GM18907 (cell line): ENCODE measurements around the gene CCNF.
"Not testable (repeated sequence)": the region's sequence is repeated elsewhere in the genome, so short reads cannot be mapped to it uniquely, and the experiment has no call there.

Experiments used
- ATAC-seq: cut with Tn5 transposase; IDR thresholded peaks from one replicate; pipeline ENCODE4 v1.9.1; 2021; ENCODE audit warnings: mild to moderate bottlenecking, moderate library complexity; ENCODE audit not compliant: unreplicated experiment

The CCNF gene

DNA sequence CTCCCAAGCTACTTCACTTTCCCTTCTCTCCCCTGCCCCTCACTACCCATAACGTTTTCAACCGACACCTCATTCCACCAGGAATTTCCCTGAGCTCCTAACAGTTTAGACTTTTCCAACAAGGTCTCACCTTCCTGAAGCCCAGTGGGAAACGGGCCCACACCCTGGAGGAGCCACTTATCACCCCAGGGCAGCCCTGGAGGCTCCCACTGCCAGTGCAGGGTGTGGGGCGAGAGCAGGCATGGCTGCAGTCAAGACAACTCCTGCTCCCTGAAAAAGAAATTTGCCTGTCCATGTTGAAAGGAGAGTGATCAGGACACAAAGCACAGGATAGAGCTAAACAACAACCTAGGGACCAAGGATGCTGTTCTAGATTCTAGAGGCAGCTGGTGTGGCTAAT lies 1.7 kb upstream of the CCNF start:
- no peak for ATAC-seq

DNA sequence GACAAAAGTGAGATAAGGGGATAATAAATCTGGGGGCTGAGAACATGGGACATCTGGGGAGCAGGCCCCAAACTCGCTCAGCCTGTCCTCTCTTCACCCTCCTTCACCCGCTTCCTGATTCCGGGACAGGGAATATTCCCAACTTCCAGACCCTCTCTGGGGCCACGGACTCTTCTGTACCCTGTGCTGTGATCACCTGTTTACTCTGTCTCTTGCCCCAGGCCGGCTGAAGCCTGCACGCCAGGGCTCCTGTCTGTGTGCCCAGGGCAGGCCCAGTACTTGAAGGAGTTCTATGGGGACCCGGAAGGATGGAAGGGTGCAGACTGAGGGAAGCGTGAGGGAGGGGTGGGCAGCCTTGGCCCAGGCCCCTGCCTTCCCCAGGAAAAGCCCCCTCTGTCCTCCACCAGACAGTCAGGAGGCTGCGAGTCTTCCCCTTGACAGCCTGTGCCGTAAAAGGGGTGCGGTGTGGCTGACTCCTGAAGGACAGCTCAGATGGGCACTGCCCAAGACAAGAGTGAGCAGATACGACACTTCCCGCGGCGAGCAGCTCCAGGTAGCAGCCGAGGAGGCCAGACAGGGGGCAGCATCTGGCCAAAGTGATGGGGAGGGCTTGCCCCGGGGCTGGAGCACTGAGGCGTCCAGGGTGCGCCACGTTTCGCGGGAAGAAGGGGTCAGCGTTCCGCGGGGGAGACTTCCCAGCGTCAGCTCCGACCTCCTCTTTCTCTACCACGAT lies 1.0 kb upstream of the CCNF start:
- peak; percentile 23 for ATAC-seq

DNA sequence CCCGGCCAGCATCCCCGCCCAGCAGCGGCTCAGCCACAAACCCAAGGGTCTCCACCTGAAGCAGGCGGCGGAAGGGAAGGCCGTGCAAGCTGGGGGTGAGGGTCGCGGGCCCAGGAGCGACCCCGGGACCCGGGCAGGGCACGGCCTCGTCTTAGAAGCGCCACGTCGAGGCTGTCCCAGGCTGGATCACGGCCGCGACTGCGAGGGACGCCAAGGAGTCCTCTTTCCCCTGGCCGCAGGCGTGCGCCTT lies 538 bp upstream of the CCNF start:
- ATAC-seq: no peak

DNA sequence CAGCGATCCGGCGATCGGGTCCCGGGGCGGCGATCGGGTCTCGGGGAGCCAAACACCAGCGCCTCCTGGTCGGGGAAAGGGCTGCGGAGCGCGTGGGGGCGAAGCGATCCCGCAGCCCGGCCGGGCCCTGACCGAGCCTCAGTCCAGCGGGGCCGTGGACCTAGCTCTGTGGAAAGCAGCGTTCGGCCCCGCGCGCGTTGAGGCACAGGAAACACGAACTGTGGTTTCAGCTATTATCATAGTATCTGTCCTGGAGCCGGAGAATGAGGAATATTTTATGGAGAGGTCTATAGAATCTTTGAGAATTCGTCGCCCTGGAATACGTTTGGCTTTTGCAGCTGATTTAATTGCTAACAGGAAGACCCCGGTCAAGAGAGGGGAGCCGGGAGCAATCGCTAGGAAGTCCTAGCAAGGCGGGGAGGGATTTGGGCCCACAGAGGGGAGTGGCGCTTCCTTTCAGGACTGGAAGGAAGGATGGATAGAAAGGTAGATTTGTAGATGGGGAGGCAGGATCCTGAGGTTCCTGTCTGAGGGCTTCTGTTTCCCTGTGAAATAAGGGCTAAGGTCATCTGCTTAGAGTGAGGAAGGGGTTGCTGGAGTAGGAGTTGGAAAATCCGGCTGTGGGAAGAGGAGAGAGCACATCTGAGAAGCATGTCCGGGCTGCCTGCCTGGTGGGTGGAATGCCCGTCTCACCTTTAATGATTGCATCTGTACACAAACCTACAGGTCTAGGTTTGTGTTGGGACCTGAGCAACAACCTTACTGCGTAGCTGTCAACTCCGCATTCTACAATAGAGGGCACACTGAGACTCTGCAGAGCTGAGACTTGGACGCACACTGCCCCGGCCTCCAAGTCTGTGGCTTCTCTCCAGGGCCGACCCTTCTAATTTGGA lies 770 bp downstream of the CCNF start:
- peak; percentile 18 for ATAC-seq

DNA sequence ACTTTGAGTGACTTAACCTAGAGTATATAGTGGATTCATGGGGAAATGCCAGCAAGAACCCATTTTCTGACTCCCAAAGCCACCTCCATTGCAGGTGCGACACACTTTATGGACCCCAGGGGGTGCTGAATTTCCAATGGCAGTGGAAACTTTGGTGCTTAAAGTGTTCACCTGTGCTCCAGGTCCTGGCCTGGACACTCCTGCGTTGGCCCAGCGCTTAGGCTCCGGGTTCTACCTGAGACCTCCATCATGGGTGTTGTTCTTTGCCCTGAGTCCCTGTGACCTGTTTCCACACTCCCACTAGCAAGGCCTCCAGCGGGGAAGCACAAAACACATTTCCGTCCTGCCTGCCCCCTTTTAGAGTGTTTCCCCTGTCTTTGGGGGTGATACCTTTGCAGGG lies 3.0 kb downstream of the CCNF start:
- ATAC-seq: no peak

DNA sequence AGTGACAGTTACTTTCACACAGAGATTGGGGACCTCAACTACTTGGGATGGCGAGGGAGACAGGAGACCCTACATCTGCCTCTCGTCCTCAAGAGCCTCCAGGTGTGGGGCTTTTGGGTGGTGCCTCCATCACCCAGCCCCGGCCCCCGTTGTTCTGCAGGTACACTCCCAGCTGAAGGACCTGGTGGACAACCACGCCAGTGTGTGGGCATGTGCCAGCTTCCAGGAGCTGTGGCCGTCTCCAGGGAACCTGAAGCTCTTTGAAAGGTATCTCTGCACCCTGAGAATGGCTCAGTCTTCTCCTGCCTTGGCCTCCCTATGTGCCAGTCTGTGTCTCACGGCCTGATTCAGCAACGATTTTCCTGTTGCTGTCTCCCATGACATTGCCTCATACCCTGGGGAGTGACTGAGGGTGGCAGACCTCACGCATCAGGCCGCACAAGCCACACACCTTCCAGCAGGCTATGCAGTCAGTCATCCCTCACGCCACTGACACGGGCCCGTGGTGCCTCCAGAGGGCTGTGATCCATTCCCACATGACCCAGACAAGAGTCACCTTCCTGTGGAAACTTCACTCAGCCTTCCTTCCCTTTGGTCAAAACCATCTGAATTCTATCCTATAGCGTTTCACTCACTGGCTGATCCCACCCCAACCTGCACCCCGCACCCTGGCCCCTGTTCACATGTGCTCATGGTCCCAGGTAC lies 3.7 kb downstream of the CCNF start:
- ATAC-seq: no peak

DNA sequence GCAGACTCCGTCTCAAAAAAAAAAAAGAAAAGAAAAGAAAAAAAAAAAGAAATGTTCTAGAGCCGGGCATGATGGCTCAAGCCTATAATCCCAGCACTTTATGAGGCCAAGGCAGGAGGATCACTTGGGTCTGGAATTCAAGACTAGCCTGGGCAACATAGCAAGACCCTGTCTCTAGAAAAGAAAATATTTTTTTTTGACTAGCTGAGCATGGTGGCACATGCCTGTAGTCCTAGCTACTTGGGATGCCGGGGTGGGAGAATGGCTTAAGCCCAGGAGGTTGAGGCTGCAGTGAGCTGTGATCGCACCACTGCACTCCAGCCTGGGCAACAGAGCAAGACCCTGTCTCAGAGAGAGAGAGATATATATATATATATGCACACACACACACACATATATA lies 6.0 kb downstream of the CCNF start:
- not testable (repeated sequence) for ATAC-seq

DNA sequence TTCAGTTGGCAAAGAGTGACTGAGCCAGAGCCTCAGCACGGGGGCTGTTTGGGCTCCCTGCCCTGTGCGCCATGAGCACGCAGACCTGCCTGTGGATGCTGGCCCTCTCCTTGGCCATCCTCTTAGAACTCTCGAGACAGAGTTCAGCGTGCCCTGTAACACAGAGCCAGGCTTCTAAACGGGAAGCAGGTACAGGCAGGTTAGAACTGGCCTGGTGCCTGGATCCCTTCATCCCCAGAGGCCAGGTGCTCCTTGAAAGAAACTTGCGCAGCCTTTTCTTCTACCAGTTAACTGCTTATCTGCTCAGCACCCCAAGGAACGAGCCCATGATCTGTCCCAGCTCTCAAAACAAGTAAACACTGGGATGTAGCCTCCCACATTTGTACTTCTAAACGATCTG lies 6.9 kb downstream of the CCNF start:
- ATAC-seq: no peak

DNA sequence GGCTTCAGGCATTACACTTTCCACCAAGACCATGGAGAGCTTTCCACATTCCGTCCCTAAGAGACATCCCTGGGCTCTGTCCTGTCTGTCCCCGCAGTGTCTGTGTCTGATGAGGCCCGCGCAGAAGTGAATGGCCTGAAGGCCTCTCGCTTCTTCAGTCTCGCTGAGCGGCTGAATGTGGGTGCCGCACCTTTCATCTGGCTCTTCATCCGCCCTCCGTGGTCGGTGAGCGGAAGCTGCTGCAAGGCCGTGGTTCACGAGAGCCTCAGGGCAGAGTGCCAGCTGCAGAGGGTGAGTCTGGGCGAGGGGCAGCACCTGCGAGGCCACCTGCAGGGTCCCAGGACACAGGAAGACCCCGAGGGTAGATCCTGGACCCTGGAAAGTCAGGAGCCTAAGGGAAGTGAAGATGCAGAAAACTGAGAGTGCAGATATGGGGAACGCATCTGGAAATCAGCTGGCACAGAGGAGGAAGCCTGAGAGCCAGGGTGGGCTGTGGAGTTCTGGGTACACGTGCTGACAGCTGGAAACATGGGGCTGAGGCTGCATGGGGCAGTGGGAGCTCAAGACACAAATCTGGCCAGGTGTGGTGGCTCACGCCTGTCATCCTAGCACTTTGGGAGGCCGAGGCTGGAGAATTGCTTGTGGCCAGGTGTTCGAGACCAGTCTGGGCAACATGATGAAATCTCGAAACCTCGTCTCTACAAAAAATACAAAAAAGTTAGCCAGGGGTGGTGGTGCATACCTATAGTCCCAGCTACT lies 8.0 kb downstream of the CCNF start:
- ATAC-seq: no peak

DNA sequence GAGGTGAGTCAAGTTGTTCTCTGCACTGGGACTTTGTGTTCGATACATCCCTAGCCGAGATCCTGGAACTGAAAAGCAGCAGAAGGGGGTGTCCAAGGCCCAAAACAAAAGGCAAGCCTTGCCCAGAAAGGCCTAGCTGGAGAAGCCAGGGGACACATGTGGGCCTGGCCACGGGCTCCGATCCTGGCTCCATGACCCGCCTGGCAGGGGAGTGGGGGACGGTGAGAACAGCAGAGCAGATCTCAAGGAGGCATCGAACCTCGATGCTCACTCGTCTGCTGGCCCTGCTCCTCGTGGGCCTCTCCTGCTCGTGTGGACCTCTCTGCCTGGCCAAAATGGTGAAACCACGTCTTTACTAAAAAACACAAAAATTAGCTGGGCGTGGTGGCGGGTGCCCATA lies 8.9 kb downstream of the CCNF start:
- ATAC-seq: no peak

DNA sequence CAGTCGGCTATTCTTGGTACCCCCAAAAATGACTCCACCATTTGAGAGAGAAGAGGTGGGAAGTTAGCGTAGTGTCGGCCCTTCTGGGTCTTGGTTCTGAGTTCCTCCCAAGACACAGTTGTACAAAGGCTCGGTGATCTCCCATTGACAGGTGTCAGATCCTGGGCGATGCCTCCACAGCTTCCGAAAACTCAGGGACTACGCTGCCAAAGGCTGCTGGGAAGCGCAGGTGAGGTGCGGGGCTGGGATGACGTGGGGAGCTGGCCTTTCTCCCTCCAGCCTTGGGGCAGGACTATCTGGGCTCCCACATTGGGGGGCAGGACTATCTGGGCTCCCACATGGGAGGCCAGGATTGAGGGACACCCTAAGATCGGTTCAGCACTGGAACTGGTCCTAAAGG lies 10.4 kb downstream of the CCNF start:
- no peak for ATAC-seq

DNA sequence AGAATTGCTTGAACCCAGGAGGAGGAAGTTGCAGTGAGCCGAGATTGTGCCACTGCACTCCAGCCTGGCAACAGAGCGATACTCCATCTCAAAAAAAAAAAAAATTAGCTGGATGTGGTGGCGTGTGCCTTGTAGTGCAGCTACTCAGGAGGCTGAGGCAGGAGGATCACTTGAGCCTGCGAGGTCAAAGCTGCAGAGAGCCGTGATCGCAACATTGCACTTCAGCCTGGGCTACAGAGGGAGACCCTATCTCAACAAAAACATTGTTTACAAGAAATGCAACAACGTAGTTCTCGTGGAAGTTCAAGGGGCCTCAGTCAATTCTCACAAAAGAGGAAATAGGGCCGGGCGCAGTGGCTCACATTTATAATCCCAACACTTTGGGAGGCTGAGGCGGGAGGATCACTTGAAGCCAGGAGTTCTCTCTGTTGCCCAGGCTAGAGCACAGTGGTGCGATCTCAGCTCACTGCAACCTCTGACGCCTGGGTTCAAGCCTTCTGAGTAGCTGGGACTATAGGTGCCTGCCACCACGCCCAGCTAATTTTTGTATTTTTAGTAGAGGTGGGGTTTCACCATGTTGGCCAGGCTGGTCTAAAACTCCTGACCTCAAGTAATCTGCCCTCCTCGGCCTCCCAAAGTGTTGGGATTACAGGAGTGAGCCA lies 12.0 kb downstream of the CCNF start:
- not testable (repeated sequence) for ATAC-seq

DNA sequence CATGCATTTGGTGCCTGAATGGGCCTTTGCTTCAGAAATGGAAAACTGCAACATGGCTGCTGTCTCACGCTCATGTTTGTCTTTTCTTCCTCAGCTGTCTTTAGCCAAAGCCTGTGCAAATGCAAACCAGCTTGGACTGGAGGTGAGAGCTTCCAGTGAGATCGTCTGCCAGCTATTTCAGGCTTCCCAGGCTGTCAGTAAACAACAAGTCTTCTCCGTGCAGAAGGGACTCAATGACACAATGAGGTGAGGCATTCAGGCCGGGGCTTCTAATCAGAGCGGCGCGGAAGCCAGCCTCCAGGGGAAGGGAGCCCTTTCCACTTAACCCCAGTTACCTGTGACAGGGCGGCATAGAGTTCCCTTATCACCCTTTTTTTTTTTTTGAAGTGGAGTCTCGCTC lies 14.3 kb downstream of the CCNF start:
- ATAC-seq: no peak

DNA sequence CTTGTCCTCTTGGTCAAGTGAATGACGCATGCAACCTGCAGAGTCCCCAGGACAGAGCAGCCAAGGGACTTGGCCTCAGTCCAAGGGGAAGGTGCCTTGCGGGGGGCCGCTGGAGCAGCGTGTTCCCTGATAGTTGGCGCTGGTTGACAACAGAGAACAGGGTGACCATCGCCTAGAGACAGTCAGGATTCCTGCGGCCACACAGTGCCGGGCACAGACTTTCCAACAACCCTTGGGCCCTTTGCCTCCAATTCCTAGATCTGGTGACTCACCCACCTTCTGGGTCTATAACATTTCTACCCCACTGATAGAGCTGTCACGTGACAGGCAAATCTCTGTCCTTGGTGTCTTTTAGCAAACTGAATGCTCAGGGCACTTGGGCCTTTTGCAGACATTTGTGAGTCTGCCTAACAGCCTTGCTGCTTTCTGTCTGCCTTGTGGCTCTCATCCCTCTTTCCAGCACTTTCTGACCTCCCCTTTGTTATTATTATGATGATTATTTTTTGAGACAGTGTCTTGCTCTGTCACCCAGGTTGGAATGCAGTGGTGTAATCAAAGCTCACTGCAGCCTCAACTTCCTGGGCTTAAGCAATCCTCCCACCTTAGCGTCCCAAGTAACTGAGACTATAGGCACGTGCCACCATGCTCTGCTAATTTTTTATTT lies 18.8 kb downstream of the CCNF start:
- no peak for ATAC-seq

DNA sequence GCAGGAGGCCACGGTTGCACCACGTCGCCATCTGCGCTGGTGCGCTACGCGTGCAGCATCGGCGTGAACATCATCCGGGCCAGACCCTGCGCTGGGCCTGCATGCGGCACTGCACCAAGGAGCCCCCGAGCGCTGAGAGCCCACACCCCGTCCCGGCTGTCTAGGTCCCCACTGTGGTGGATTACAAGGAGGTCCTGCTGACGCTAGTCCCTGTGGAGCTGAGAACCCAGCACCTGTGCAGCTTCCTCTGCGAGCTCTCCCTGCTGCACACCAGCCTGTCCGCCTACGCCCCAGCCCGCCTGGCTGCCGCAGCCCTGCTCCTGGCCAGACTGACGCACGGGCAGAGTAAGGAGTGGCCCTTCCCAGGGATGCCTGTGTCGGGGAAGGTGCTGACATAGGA lies 19.9 kb downstream of the CCNF start:
- no peak for ATAC-seq

DNA sequence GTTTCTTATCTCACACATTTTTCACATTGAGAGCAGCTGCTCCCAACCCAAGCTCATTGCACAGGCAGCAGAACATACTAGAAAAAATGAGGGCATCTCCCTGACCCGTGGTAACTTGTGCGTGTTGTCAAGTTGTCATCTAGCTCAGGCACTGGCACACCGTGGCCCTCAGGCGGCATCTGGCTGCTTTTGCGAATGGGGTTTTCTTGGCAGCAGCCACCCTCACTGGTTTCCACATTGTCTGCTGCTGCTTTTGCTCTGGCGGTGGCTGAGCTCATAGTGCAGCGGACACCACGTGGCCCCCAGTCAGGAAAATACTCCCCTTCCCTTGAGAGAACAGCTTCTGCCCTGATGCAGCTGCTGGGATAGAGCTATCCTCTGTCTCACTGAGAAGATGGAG lies 21.3 kb downstream of the CCNF start:
- ATAC-seq: no peak

DNA sequence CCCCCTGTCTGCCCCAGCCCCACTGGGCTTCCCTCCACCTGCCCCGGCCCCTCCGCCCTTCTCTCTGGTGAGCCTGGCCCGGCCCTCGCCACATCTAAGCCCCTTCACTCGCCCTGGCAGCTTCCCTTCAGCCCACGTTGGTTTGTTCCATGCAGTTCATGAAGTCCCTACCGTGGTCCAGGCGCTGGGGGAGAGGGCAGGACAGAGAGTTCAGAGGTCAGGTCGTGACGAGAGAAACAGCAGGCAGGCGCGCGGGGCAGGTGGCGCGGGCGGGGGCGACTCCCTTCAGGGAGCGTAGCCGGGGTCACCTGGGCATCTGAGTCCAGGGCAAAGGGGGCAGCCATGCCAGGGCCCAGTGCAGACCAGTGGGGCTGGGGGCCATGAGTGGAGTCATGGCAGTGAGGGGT lies 21.7 kb downstream of the CCNF start:
- no peak for ATAC-seq

DNA sequence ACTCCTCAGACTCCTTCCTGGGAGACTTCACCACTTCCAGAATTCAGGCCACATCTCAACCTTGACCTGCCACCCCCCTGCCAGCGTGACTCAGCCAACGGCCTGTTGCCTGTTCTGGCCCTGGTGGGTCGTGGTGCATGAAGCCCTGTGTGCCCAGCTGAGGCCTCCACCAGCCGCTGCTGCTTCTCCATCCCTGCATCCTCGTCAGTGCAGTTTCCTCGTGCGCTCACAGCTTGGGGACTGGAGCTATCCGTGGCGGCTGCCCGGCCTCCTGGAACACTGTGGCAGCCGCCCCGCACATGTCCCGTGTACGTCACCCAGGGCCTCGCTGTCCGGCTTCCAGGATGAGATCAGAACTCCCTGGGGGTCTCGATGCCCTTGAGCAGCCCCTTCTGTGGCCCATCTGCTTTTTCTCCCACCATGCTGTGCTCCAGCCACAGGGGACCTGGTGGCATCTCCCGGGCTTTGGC lies 22.6 kb downstream of the CCNF start:
- ATAC-seq: no peak

DNA sequence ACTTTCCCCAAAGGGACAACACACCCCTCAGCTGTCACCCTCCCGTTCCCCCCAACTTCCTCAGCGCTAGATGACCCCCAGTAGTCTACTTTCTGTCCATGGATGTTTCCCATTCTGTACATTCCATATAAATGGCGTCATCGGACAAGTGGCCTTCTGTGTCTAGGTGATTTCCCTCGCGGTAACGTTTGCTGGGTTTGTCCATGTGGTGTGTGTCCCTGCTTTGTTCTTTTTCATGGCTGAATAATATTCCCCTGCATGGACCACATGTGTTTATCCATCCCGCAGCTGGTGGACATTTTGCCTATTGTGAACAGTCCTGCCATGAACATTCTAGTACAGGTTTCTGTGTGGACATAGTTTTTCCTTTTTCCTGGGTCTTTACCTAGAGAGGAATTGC lies 23.4 kb downstream of the CCNF start:
- ATAC-seq: no peak
